ENCODE measurements around the gene POFUT2.

POFUT2 gene, protein sequence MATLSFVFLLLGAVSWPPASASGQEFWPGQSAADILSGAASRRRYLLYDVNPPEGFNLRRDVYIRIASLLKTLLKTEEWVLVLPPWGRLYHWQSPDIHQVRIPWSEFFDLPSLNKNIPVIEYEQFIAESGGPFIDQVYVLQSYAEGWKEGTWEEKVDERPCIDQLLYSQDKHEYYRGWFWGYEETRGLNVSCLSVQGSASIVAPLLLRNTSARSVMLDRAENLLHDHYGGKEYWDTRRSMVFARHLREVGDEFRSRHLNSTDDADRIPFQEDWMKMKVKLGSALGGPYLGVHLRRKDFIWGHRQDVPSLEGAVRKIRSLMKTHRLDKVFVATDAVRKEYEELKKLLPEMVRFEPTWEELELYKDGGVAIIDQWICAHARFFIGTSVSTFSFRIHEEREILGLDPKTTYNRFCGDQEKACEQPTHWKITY

DNA sequence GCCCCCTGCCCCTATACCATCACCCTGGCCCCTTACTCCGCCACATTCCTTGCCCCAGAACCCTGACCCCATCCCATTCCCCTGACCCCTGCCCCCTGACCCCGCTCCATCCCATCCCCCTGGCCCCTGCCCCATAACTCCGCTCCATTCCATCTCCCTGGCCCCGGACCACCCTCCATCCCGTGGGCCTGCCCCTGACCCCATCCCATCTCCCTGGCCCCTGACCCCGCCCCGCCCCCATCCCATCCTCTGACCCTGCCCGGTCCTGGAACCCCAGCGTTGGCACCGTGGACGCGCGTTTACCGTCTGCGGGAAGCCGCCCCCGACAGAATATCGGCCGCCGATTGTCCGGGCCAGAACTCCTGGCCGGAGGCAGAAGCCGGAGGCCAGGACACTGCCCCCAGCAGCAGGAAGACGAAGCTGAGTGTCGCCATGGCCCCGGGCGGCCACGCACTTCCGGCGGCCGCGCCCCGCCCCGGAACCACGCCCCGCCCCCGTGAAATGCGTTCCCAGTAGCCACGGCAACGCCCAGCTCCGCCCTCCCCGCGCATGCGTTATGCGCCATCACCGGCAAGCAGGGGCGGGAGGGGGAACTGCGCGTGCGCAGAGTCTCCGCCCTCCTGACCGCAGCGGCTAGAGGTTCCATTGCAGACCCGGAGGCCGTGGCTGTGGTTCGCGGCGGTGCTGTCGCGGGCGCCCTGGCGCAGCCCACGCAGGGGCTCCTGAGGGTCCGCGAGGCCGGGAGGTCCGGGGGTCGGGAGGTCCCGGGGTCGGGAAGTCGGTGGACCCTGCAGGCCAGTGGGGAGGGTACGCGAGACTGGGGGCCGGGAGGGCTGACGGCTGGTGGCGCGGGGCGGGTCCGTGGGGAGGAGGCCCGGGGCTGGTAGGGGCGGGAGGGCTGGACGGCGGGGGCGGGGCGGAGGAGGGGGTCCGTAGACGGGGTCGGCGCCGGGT lies at the start of gene POFUT2:
Gene POFUT2, minus strand, starts transcription at position 458 of the 954 bp plus-strand sequence. Its CDS starts 24 bp downstream, at position 434.
- peak; percentile 99 for DNase-seq

DNA sequence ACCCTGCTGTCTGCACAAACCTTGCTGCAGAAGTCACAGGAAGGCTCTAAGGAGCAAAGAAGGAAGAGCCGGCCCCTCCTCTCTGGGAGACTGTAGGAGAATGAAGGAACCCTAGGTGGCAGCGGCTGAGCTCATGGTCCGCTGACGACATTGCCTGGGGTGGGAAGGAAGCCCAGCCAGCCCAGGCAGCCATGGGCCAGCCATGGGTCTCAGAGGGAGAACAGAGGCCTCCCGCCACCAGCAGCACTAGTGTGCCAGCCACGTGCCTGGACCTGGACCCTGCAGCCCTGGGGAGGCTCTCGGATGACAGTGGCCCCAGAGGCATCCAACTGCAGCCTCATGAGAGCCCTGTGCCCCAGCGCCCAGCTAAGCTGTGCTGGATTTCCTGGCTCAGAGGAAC lies 49.2 kb upstream of the POFUT2 start:
- peak; percentile 15 for DNase-seq

DNA sequence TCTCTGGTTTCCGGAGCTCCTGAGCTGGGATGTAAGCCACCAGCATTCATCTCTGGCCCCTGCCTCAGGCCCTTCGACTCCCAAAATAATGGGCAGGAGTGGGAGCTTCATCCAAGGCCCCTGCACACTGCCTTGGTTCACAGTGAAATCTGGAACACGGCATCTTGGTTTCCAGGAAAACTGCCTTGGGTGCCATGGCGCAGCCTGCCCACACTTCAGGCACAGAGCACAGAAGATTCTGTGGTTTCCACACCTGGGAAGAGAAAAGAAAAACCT lies 48.8 kb upstream of the POFUT2 start:
- no peak for DNase-seq

DNA sequence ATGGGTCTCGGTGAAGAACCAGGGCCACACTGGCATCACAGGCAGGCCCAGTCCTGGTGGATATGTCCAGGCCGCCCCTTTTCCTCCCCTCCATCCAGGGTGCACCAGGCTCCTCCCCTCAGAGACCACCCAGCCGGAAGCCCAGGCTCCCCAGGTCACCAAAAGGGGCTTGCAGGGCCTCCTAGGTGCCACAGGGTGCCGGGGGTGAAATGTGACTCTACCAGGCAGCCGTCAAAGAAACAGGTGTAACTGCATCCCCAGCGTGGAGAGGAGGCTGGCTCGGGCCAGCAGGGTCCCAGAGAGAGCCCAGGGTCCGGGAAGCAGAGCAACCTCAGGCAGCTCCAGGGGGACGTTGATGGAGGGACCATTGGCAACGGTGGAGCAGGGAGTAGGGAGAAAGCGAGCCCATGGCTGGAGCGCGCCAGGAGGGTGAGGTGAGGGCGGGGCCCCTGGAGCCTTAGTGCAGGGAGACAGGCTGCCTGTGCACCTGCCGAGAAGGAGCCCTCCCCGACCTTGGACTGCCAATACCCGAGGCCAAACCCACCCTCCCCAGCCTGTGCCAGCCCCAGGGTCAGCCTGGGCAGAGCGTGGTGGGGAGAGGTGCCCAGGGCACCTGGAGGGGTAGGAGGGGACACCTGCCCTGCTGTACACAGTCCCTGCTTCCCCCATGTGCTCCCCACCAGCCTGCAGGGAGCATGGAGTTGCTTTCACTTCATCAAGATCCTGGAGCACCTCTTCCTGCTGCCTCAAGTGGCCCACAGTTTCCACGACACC lies 48.3 kb upstream of the POFUT2 start:
- DNase-seq = no peak

DNA sequence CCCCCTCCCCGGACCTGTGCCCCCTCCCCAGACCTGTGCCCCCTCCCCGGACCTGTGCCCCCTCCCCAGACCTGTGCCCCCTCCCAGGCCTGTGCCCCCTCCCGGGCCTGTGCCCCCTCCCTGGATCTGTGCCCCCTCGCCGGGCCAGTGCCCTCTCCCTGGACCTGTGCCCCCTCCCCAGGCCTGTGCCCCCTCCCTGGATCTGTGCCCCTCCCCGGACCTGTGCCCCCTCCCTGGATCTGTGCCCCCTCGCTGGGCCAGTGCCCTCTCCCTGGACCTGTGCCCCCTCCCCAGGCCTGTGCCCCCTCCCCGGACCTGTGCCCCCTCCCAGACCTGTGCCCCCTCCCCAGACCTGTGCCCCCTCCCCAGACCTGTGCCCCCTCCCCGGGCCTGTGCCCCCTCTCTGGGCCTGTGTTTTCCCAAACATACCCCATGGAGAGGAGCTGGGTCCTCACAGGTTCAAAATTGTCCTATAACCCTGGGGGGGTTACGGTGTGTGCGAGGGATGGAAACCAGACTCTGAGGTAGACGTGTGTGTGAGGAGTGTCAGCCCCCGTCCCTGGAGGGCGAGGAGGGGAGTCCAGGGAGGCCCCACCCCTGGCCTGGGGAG lies 47.6 kb upstream of the POFUT2 start:
- DNase-seq = no peak

DNA sequence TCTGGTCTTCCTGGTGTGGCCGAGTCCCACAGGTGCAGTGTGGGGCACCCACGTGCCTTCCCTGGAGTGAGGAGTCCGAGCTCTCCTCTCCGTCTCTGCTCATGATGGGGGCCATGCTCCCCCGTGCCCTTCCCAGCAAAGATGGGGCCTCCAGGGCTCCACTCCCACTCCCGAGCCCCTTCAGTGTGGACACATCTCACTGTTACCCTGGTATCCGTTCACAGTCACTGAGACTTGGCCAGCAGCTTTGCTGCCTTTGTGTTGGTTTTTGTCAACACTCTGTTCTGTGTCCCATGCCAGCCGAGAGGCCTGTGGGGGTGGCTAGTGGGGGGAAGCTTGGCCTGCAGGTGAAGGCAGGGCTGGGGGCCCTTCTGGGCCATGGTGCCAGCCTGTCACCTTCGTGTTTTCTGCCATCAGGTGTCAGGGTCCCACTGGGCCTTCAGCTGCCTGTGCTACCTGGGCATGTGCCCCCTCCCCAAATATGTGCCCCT lies 46.9 kb upstream of the POFUT2 start:
- DNase-seq = no peak

DNA sequence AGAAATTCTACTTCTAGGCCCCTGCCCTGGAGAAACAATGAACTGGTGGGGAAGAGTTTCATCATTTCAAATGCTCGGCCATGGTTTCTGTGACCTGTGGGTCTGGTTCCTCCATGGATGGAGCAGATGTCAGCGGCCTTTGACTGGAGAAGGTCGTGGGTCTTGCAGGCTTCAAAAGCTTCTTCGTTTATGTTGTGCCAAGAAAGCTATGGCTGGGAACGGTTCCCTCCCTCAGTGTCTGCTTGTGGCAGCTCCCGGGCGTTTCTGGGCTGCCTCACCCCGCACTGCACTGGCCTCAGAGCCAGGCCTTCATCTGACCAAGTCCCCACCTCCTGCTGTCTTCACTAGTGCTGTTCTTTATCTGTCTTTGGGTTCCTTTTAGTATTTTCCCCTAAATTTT lies 46.4 kb upstream of the POFUT2 start:
- DNase-seq = no peak

DNA sequence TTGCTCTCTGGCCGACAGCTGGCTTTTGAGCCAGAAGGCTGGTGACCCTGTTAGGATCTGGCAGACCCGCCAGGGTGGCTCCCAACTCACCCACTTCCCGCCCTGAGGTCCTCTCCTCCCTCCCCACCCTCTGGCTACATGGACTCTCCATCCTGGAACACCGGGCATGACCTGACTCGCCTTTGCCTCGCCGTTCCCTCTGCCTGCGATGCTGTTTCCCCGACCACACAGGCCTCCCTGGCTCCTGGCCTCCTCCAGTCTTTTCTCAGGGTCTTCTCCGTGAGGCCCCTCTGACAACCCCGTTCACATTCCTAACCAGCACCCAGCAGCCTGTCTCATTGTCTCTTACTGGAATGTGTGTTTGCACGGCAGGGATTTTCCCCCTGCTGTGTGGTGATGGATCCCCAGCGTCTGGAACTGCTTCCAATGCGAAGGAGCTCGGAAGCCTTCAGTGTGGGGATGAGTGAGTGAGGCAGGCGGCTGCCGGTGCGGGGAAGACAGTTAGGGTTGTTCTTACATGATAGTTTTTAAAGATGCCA lies 46.0 kb upstream of the POFUT2 start:
- no peak for DNase-seq

DNA sequence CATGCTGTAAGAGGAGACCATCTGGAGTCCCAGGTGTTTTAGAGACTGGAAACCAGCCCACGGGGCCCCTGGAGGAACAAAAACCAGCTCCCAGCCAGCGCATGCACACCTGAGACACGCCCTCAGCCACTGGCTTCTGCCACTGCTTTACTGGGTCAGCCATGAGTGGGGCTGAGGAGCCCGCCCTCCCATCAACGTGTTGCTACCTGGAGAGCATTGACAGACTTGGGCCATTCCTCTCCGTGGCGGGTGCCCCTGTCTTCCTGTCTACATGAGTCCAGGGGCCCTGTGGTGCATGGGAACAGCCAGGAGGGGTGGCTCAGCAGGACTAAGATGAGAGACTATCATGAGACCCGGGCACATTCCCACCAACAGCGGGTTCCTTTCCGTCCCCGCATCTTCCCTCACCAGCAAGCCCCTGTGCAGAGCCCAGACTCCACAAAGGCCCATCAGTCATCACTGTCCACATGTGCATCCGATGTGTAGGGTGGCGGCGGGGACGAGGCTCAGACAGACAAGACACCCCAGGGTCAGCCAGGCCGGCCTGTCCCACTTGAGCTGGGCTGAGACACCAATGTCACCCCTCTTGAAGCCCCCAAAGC lies 45.4 kb upstream of the POFUT2 start:
- DNase-seq = no peak

DNA sequence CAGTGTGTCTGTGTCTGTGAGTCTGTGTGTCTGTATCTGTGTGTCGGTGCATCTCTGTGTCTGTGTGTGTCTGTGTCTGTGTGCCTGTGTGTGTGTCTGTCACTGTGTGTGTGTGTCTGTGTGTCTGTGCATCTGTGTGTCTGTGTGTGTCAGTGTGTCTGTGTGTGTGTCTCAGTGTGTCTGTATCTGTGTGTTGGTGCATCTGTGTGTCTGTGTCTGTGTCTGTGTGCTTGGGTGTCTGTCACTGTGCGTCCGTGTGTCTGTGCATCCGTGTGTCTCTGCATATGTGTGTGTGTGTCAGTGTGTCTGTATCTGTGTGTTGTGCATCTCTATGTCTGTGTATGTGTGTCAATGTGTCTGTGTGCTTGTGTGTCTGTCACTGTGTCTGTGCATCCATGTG lies 44.7 kb upstream of the POFUT2 start:
- DNase-seq = no peak

DNA sequence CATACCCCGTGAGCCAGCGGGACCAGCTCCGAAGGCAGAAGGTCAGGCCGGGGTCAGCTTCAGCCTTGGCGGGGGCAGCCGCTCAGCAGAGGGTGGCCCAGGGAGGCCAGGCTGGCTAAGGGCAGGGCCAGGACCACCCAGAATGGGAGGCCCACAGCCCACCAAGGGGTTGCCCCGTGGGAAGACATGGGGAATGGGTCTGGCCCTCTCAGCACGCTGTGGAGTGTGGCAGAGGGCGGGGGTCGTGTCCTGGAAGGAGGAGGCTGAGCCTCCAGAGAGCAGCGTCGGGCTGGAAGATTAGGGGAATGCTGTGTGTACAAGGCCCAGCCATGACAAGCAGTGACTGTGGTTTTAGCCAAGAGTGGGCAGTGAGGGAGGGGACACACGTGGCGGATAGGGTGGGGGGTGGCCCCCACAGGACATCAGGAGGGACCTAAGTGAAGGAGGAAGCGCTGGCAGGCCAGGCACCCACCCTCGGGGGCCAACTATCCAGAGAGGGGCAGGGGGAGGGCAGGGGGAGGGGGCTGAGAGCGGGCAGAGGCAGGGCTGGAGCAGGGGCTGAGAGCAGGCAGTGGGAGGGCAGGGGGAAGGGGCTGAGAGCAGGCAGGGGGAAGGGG lies 43.9 kb upstream of the POFUT2 start:
- no peak for DNase-seq

DNA sequence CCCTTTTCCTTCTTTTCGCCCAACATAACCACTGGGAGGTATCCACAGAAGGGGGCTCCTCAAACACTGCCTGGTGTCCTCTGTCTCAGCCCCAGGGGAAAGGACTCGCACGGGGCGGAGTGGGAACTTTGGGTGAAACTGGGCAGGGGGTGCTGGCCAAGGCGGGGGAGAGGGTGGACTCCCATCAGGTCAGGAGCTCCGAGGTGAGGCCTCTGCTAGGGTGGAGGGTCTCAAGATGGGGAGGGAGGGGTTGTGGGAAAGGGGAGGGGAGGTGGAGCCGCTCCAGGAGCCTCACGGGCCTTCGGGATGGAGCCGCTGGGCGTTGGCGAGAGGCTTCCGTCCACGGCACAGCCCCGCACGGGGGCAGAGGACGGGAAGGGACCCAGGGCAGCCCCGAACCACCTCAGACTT lies 43.2 kb upstream of the POFUT2 start:
- no peak for DNase-seq

DNA sequence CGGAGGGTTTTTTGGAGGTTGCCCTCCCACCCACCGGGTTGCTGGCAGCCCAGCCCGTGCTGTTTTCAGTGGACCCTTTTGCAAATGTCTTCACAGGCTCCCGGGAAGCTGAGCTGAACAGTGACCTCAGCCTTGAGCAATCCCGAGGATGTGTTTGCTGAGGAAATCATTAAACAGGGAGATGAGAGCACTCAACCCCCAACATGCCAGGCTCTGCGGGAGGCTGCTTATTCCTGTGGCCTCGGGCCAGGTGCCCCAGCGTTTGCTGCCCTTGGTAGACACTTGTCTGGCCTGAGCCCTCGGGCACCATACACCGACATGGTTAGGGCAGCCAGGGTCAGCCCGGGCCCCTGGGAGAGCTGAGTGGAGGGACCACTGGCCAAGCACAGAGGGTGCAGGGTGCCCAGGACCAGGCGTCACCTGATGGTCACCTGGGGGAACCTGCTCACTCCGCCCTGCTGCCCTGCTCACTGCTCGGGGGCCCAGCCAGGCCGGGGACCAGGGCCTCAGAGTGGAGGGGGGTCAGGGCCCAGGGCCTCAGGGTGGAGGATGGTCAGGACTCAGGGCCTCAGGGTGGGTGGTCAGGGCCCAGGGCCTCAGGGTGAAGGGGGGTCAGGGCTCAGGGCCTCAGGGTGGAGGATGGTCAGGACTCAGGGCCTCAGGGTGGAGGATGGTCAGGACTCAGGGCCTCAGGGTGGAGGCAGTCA lies 42.5 kb upstream of the POFUT2 start:
- DNase-seq = no peak

DNA sequence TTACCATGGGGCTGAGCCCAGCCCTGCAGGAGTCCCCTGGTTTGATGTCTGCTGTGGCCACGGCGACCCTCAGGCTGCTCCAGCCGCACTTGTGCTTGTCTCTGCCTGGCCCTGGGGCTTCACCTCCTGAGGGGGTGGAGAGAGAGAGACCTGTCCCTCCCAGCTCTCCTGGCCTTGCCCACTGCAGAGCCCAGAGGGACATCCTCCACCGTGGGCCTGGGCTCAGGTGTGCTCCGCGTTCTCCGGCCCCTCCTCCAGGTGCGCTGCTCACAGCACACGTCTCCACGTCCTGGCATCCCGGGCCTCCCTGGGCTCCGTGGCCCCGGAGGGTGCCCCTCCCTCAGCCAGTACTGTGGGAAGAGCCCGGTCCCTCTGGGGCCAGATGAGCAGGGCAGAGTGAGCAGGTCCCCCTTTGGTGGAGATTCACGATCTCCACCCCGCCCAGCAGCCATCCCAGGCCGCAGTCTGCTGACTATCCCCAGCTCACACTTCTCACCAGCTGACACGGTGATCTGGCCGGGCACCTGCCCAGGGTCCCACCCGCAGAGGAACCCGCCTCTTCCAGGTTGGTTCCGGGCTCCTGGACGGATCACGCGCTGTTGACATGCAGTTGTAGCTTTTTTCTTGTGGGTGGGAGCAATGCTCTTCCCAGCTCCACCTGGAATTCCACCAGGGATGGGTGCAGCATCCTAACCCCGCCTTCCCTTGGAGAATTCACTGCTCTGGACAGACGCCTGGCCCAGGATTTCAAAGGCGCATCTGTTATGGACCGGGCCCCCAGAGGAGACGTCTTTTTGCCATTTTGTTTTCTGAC lies 41.8 kb upstream of the POFUT2 start:
- no peak for DNase-seq

DNA sequence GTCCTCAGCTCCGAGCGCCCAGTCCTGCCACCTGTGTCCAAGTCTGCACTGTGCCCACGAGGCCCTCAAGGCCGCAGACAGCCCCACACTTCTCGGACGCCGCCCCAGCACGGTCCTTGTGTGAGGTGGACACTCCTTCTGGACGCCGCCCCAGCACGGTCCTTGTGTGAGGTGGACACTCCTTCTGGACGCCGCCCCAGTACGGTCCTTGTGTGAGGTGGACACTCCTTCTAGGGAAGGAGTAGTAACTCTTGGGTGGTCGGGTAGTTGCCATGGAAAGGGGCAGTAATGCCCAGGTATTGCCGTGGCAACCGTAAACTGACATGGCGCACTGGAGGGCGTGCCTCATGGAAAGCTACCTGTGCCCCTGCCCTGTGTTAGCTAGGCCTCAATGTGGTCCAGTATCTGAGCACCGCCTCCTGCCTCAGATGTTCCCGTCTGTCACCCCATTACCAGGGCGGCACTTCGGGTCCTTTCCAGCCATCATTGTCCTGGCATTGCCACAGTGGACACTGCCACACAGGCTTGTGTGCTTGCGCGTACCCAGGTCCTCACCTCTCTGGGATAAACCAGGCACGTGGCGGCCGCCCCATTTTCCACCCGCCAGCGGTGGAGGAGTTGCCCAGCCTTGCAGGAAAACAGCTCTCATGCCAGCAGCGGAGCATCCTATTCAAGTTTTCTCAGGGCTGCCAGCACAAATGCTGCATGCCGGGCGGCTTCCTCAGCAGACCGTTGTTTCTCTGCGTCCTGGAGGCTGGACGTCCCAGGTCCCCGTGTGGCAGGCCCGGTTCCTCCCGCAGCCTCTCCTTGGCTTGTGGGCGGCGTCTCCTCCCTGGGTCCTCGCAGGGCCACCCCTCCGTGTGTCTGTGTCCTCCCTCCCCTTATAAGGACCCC lies 40.8 kb upstream of the POFUT2 start:
- DNase-seq = no peak

DNA sequence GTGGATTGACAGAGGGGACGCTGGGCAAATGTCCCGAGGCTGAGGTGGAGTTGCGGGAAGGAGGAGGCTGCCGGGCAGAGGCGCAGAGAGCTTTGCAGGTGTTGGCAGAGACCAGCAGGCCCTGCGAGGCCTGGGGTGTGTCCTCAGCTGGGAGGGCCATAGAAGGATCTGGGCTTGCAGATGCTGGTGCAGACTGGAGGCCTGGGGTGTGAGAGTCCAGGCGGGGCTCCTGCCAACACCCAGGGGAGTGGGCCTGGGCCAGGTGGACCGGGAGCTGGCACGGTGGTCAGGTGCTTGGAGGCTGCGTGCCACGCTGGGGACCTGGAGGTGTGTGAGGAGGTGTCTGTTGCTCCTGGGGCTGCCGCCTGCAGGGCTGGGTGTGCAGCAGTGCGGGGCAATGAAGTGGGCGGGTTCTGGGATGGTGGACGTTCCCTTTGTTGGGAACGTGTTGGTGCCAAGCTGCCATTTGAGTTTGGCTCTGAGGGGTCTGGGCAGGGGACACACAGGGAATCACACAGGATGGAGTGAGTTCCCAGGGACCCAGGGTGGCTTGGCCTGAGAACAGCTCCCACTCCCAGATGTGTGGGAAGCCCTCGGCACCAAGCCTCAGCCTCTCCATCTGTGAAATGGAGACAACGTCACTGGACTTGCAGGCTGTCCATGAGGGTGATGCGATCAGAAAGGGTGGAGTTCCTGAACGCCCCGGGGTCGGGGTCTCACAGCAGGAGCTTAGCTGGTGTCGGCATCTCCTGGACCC lies 39.9 kb upstream of the POFUT2 start:
- DNase-seq = no peak

DNA sequence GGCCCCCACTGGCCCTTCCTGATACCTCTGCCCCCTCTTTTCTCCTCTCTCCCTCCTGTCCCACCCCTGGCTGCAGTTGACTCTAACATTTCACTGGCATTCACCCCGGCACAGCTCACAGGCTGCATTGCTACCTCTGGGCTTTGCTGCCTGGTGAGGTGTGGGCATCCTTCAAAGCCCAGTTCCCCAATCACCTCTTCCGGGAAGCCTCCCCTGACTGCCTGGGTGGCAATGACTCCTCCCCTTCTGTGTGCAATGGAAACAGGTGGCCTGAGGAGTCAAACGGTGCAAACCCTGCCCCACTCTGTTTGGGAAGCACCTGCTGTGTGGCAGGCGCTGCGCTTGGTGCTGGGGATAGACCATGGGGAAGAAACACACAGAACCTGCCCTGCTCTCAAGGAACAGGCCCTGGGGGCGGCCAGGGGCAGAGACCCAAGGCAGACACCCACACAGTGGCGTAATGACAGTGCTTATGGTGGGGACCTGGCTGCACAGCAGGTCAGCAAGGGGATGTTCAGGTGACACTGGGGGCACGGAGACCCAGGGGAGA lies 39.3 kb upstream of the POFUT2 start:
- no peak for DNase-seq
